ENCODE results near the gene LDB1.

LDB1 gene

GRCh38 chr10:102083541-102083940 is 36.6 kb downstream of the LDB1 start:
- TF ChIP-seq, protein P1, sequence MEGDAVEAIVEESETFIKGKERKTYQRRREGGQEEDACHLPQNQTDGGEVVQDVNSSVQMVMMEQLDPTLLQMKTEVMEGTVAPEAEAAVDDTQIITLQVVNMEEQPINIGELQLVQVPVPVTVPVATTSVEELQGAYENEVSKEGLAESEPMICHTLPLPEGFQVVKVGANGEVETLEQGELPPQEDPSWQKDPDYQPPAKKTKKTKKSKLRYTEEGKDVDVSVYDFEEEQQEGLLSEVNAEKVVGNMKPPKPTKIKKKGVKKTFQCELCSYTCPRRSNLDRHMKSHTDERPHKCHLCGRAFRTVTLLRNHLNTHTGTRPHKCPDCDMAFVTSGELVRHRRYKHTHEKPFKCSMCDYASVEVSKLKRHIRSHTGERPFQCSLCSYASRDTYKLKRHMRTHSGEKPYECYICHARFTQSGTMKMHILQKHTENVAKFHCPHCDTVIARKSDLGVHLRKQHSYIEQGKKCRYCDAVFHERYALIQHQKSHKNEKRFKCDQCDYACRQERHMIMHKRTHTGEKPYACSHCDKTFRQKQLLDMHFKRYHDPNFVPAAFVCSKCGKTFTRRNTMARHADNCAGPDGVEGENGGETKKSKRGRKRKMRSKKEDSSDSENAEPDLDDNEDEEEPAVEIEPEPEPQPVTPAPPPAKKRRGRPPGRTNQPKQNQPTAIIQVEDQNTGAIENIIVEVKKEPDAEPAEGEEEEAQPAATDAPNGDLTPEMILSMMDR (IDR thresholded peaks at IDR 0.05), result no peak
- no peak overlapping the region for H3K27ac ChIP-seq
- no peaks in the 10 kb centered on the region for H3K9me3 ChIP-seq

DNA sequence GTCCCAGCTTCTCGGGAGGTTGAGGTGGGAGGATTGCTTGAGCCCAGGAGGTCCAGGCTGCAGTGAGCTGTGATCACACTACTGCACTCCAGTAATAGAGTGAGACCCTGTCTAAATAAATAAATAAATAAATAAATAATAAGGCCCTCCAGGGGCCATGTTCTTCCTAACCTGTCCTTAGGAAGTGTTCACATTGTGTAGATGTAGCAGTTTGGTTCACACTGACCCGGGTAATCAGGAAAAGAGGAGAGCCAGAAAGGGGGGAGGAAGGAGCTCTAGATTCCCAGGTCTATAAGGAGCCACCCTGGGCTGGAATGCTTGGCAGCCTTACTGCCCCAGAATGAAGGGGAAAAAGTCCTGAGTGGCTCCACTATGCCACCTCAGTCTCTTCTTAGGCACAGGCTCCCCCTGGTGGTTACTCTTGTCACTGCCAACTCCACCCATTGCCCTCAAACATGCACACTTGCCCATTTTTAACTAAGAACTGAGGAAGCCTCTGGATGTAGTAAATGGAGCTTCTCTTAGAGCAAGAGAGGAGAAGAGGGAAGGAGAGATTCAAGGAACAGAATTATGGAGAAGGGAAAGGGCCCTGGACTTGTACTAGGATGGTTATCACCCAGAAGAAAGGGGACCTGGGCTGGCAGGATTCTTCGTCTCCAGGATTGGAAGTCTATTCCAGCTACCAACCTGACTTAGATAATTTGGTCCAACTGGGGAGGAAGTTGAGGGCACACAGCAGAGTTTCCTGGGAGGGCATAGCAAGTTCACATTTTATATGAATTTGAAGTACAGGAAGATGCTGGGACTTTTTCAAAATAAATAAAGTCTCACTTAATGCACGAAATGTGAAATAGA is 47.3 kb downstream of the LDB1 start:
- peaks cover under 1% of the 10 kb centered on the region for H3K36me3 ChIP-seq
- no peak overlapping the region for H3K27ac ChIP-seq
- no peaks in the 10 kb centered on the region for H3K27me3 ChIP-seq
- H3K4me1 ChIP-seq (ENCODE audit: control insufficient read depth in 1 of 2, insufficient read depth in 1 of 2, low read depth in 1 of 2, low read length in 1 of 2), result peaks cover 11 to 13% of the 10 kb centered on the region in 2 experiments
- H3K4me3 ChIP-seq (ENCODE audit: low read depth in 1 of 2, low read length in 1 of 2), result no peak overlapping the region
- no peaks in the 10 kb centered on the region for H3K9me3 ChIP-seq
- TF ChIP-seq, protein P1 (IDR thresholded peaks at IDR 0.05), result peak; percentile 91

More at GRCh38 chr10:102083541-102083940, 36.6 kb downstream of the LDB1 start:
- H3K4me1 ChIP-seq (ENCODE audit: control insufficient read depth in 1 of 2, insufficient read depth in 1 of 2, low read depth in 1 of 2, low read length in 1 of 2), result peaks cover 14% of the 10 kb centered on the region in 2 experiments
- H3K36me3 ChIP-seq, result peaks cover 6% of the 10 kb centered on the region
- H3K4me3 ChIP-seq (ENCODE audit: low read depth in 1 of 2, low read length in 1 of 2), result no peak overlapping the region
- no peaks in the 10 kb centered on the region for H3K27me3 ChIP-seq

GRCh38 chr10:102069071-102069470 is 51.1 kb downstream of the LDB1 start:
- H3K9me3 ChIP-seq, result no peaks in the 10 kb centered on the region
- TF ChIP-seq, protein P1 (IDR thresholded peaks at IDR 0.05), result peak; percentile 6
- H3K27ac ChIP-seq, result peak overlapping the region; percentile 69
- H3K27me3 ChIP-seq, result no peaks in the 10 kb centered on the region
- H3K4me1 ChIP-seq (ENCODE audit: control insufficient read depth in 1 of 2, insufficient read depth in 1 of 2, low read depth in 1 of 2, low read length in 1 of 2), result peaks cover 36 to 38% of the 10 kb centered on the region in 2 experiments
- peak overlapping the region in 1 of 2 experiments; percentile 4 for H3K4me3 ChIP-seq (ENCODE audit: low read depth in 1 of 2, low read length in 1 of 2)
- H3K36me3 ChIP-seq, result peaks cover 12% of the 10 kb centered on the region

DNA sequence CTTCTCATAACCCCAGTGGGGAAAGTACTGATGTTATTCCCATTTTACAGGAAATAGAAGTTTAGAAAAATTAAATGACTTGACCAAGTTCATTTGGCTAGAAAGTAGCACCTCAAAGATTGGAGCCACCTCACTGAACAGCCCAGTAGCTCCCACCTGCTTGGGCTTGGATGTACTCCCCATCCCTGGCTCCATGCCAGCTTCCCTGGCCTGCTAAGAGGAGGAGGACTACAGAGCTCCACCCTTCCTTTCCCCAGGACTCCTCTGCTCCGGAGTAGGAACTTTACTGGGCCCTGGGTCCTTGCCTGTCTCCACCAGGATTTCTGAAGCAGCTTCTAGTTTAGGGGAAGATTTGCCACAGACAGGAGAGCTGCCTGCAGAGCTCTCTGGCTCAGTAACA is 52.0 kb downstream of the LDB1 start:
- peaks cover 36 to 38% of the 10 kb centered on the region in 2 experiments for H3K4me1 ChIP-seq (ENCODE audit: control insufficient read depth in 1 of 2, insufficient read depth in 1 of 2, low read depth in 1 of 2, low read length in 1 of 2)
- peaks cover 12% of the 10 kb centered on the region for H3K36me3 ChIP-seq
- H3K27ac ChIP-seq, result peak overlapping the region; percentile 69
- no peaks in the 10 kb centered on the region for H3K9me3 ChIP-seq
- TF ChIP-seq, protein P1 (IDR thresholded peaks at IDR 0.05), result no peak
- H3K4me3 ChIP-seq (ENCODE audit: low read depth in 1 of 2, low read length in 1 of 2), result no peak overlapping the region
- no peaks in the 10 kb centered on the region for H3K27me3 ChIP-seq

DNA sequence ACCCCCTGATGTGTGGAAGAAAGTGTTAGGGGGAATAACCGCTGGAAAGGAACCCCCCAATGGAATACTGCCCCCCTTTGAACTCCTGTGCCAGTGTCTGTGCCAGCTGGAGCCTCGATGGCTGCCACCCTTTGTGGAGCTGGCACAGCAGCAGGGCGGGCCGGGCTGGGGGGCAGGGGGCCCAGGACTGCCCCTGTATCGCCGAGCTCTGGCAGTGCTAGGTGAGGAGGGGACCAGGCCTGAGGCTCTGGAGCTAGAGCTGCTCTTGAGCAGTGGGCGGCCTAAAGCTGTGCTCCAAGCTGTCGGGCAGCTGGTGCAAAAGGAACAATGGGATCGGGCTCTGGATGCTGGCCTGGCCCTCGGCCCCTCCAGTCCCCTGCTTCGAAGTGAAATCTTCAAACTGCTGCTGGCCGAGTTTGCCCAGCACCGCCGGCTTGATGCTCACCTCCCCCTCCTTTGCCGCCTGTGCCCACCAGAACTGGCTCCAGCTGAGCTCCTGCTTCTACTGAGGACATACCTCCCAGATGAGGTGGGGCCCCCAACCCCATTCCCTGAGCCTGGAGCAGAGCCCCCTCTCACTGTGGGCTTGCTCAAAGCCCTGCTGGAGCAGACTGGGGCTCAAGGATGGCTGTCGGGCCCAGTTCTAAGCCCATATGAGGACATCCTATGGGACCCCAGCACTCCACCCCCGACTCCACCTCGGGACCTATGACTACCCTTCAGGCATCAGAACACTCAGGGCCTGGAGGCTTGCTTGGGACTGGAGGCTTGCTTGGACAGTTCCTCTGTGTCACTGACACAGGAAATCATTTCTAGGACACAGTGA is 52.9 kb downstream of the LDB1 start:
- peaks cover 12% of the 10 kb centered on the region for H3K36me3 ChIP-seq
- H3K4me1 ChIP-seq (ENCODE audit: control insufficient read depth in 1 of 2, insufficient read depth in 1 of 2, low read depth in 1 of 2, low read length in 1 of 2), result peaks cover 36 to 38% of the 10 kb centered on the region in 2 experiments
- H3K27me3 ChIP-seq, result no peaks in the 10 kb centered on the region
- no peak overlapping the region for H3K4me3 ChIP-seq (ENCODE audit: low read depth in 1 of 2, low read length in 1 of 2)
- H3K9me3 ChIP-seq, result no peaks in the 10 kb centered on the region
- TF ChIP-seq, protein P1 (IDR thresholded peaks at IDR 0.05), result no peak
- peak overlapping the region; percentile 69 for H3K27ac ChIP-seq
